Occipital lobe (tissue), 3 donors: ENCODE results near the gene OR11G2. TPM values are rescaled to one million over a fixed set of nuclear protein-coding genes. Genes with fewer than 3 reads are reported as not detected.
"Not testable (repeated sequence)": the region's sequence is repeated elsewhere in the genome, so short reads cannot be mapped to it uniquely, and the experiment has no call there.

Experiments used
- DNase-seq: peaks from one replicate; lab custom pipeline; 2025; lab: John Stamatoyannopoulos, UW
- small RNA-seq: library from RNA; depleted of rRNA; stranded (forward); fragments of <200 nt; gene quantifications from one replicate; pipeline ENCODE3, GENCODE V24; 2014
- total RNA-seq: library from RNA; depleted of rRNA; stranded (reverse); fragments of >200 nt; gene quantifications from one replicate; pipeline ENCODE4 v1.2.3, GENCODE V29; 2014

Gene OR11G2
- total RNA-seq, 1 donor from 2014 or later, result not detected

DNA sequence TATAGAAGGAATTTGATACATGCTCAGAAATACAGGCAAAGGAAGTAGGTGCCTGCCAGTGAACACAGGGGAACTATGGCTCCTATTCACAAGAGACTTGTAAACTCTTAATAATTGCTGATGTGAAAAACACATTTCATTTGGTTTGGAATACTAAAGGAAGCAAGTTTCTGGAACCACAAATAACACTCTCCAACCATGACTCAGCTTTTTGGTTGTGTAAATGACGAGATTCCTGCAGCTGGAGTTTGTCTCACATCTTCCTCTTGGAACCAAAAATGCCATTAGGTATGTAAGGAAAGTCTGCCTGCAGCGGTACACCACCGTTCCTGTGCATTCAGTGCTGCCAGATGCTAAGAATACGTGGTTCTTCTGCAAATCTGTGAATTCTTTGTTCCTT, 28.3 kb downstream of the OR11G2 start:
- no peak for DNase-seq

DNA sequence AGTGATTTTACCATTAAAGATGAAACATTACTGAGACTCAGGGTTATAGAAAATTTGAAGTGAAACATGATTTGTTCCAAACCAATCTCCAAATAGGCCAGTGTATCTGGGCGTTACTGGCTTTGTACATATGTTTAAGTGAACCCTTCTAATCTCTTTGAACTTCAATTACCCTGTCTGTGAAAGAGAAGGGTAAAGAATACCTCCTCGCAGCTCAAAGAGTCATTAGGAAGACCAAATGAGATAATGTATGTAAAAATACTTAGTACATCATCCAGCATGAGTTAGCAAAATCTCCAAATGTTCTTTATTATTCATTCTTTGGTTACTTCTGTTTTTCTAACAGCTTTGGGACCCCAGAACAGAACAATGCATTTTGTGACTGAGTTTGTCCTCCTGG, 32.7 kb downstream of the OR11G2 start, which contains the start of gene OR11H6:
Gene OR11H6, plus strand, starts transcription at position 301 of the 400 bp plus-strand sequence. Its CDS starts 0 bp downstream, at position 301.
- no peak for DNase-seq

DNA sequence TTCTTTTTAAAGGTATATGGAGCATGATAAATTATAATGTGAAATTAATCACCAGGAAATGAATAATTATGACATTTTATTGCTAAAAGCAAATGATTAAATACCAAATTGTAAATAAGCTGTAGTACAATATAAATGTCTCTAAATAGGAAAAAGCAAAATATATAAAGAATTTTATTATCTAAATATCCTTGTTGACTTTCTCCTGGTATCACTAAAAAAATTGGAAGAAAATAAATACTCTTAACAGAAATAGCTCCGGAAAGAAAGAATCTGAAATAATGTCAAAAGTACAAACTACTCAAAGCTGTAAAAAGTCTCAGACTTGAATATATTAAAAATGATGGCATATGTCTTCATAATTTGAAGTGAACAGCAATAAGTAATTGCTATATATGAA, 38.0 kb downstream of the OR11G2 start, which contains the start of gene OR11H7:
Gene OR11H7, plus strand, starts transcription at position 301 of the 400 bp plus-strand sequence.
- no peak for DNase-seq

DNA sequence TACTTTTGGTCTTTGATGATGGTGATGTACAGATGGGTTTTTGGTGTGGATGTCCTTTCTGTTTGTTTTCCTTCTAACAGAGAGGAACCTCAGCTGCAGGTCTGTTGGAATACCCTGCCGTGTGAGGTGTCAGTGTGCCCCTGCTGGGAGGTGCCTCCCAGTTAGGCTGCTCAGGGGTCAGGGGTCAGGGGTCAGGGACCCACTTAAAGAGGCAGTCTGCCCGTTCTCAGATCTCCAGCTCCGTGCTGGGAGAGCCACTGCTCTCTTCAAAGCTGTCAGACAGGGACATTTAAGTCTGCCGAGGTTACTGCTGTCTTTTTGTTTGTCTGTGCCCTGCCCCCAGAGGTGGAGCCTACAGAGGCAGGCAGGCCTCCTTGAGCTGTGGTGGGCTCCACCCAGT, 44.7 kb downstream of the OR11G2 start:
- DNase-seq, result not testable (repeated sequence)

DNA sequence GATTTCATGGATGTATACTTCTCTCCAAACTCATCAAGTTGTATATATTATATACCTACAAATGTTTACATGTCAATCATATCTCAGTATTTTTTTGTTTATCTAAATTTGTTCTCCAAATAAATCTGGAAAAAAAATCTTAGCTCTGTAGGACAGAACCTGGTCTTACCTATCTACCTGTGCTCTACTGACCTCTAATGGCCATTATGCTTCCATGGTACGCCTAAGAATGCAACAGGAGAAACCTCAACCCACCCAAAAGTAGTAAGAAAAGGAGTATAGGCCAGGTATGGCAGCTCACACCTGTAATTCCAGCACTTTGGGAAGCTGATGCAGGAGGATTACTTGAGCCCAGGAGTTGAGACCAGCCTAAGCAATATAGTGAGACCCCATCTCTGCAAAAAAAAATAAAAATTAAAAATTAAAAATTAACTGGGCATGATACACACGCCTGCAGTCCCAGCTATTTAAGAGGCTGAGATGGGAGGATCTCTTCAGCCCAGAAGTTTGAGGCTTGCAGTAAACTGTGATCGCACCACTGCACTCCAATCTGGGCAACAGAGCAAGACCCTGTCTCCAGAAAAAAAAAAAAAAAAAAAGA, 57.0 kb downstream of the OR11G2 start:
- no peak for DNase-seq

Small RNAs within 50 kb of the gene (small RNA-seq; reads per million reads assigned to genes)
- not detected for gene GTF2IP22

Other genes starting within 250 kb of the OR11G2 start
- not detected for gene OR4K15, start 215.3 kb upstream of the OR11G2 start, total RNA-seq
- gene OR4Q2, start 188.7 kb upstream of the OR11G2 start, total RNA-seq, result not detected
- not detected for gene OR4K14, start 171.6 kb upstream of the OR11G2 start, total RNA-seq
- not detected for gene OR4K13, start 154.9 kb upstream of the OR11G2 start, total RNA-seq
- gene OR4L1, start 130.9 kb upstream of the OR11G2 start, total RNA-seq, result not detected
- gene OR4K17, start 80.2 kb upstream of the OR11G2 start, total RNA-seq, result not detected
- gene OR4N5, start 52.1 kb upstream of the OR11G2 start, total RNA-seq, result not detected
- not detected for gene OR11H6, start 32.8 kb downstream of the OR11G2 start, total RNA-seq
- gene OR11H7, start 38.1 kb downstream of the OR11G2 start, total RNA-seq, result not detected
- gene OR11H4, start 48.4 kb downstream of the OR11G2 start, total RNA-seq, result not detected
- 41.3 TPM for gene TTC5, start 115.1 kb downstream of the OR11G2 start, total RNA-seq
- gene CCNB1IP1, start 142.4 kb downstream of the OR11G2 start, total RNA-seq, result 86.3 TPM
- gene PARP2, start 152.7 kb downstream of the OR11G2 start, total RNA-seq, result 17.2 TPM
- 8.4 TPM for gene TEP1, start 222.6 kb downstream of the OR11G2 start, total RNA-seq
- 0.31 TPM for gene KLHL33, start 245.3 kb downstream of the OR11G2 start, total RNA-seq